ENCODE data around the gene SPIB.

DNA sequence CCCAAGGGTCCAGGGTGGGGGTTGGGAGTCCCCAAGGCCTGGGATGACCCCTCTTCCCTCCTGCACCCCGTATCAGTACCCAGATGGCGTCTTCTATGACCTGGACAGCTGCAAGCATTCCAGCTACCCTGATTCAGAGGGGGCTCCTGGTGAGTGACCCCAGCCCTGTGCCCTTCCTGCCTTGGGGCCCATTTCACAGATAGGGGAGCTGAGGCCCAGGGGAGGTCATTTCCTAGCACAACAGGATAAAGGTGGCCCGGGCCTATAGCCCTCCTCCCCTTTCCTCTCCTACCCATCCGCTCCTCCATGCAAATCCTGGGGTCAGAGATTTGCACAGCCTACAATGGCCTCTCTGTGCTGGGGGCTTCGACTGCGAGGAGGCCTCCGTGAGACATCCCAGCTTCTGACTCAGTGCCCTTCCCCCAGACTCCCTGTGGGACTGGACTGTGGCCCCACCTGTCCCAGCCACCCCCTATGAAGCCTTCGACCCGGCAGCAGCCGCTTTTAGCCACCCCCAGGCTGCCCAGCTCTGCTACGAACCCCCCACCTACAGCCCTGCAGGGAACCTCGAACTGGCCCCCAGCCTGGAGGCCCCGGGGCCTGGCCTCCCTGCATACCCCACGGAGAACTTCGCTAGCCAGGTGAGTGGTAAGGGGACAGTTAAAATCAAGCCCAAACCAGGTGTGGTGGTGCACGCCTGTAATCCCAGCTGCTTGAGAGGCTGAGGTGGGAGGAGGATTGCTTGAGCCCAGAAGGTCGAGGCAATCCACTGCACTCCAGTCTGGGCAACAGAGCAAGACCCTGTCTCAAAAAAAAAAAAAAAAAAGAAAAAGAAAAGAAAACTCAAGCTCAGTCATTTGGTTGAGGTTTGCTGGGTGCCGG is 3.9 kb downstream of the SPIB start:
- TF ChIP-seq ZNF8 (CRISPR knock-in tag; IDR thresholded peaks at IDR 0.05), result no peak
- no peak for TF ChIP-seq ARNTL (CRISPR knock-in tag; IDR thresholded peaks at IDR 0.05; ENCODE audit: borderline replicate concordance, low read depth)
- TF ChIP-seq, protein P1, sequence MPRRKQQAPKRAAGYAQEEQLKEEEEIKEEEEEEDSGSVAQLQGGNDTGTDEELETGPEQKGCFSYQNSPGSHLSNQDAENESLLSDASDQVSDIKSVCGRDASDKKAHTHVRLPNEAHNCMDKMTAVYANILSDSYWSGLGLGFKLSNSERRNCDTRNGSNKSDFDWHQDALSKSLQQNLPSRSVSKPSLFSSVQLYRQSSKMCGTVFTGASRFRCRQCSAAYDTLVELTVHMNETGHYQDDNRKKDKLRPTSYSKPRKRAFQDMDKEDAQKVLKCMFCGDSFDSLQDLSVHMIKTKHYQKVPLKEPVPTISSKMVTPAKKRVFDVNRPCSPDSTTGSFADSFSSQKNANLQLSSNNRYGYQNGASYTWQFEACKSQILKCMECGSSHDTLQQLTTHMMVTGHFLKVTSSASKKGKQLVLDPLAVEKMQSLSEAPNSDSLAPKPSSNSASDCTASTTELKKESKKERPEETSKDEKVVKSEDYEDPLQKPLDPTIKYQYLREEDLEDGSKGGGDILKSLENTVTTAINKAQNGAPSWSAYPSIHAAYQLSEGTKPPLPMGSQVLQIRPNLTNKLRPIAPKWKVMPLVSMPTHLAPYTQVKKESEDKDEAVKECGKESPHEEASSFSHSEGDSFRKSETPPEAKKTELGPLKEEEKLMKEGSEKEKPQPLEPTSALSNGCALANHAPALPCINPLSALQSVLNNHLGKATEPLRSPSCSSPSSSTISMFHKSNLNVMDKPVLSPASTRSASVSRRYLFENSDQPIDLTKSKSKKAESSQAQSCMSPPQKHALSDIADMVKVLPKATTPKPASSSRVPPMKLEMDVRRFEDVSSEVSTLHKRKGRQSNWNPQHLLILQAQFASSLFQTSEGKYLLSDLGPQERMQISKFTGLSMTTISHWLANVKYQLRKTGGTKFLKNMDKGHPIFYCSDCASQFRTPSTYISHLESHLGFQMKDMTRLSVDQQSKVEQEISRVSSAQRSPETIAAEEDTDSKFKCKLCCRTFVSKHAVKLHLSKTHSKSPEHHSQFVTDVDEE (CRISPR knock-in tag; IDR thresholded peaks at IDR 0.05), result no peak
- TF ChIP-seq, protein P2, sequence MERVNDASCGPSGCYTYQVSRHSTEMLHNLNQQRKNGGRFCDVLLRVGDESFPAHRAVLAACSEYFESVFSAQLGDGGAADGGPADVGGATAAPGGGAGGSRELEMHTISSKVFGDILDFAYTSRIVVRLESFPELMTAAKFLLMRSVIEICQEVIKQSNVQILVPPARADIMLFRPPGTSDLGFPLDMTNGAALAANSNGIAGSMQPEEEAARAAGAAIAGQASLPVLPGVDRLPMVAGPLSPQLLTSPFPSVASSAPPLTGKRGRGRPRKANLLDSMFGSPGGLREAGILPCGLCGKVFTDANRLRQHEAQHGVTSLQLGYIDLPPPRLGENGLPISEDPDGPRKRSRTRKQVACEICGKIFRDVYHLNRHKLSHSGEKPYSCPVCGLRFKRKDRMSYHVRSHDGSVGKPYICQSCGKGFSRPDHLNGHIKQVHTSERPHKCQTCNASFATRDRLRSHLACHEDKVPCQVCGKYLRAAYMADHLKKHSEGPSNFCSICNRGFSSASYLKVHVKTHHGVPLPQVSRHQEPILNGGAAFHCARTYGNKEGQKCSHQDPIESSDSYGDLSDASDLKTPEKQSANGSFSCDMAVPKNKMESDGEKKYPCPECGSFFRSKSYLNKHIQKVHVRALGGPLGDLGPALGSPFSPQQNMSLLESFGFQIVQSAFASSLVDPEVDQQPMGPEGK (CRISPR knock-in tag; IDR thresholded peaks at IDR 0.05; ENCODE audit: borderline replicate concordance), result no peak
- TF ChIP-seq CSDC2 (CRISPR knock-in tag; IDR thresholded peaks at IDR 0.05), result no peak
- no peak for TF ChIP-seq ZNF70 (CRISPR knock-in tag; IDR thresholded peaks at IDR 0.05)
- no peak for TF ChIP-seq ZFP30 (CRISPR knock-in tag; IDR thresholded peaks at IDR 0.05)
- TF ChIP-seq ZNF565 (CRISPR knock-in tag; conservative IDR thresholded peaks at IDR 0.05; ENCODE audit: low read depth), result no peak
- TF ChIP-seq, protein P3, sequence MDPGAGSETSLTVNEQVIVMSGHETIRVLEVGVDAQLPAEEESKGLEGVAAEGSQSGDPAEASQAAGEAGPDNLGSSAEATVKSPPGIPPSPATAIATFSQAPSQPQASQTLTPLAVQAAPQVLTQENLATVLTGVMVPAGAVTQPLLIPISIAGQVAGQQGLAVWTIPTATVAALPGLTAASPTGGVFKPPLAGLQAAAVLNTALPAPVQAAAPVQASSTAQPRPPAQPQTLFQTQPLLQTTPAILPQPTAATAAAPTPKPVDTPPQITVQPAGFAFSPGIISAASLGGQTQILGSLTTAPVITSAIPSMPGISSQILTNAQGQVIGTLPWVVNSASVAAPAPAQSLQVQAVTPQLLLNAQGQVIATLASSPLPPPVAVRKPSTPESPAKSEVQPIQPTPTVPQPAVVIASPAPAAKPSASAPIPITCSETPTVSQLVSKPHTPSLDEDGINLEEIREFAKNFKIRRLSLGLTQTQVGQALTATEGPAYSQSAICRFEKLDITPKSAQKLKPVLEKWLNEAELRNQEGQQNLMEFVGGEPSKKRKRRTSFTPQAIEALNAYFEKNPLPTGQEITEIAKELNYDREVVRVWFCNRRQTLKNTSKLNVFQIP (CRISPR knock-in tag; IDR thresholded peaks at IDR 0.05; ENCODE audit: borderline replicate concordance, low read depth), result no peak
- TF ChIP-seq ISL1 (CRISPR knock-in tag; IDR thresholded peaks at IDR 0.05), result no peak
- TF ChIP-seq, protein P4, sequence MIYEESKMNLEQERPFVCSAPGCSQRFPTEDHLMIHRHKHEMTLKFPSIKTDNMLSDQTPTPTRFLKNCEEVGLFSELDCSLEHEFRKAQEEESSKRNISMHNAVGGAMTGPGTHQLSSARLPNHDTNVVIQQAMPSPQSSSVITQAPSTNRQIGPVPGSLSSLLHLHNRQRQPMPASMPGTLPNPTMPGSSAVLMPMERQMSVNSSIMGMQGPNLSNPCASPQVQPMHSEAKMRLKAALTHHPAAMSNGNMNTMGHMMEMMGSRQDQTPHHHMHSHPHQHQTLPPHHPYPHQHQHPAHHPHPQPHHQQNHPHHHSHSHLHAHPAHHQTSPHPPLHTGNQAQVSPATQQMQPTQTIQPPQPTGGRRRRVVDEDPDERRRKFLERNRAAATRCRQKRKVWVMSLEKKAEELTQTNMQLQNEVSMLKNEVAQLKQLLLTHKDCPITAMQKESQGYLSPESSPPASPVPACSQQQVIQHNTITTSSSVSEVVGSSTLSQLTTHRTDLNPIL (CRISPR knock-in tag; IDR thresholded peaks at IDR 0.05; ENCODE audit: low read depth), result no peak
- TF ChIP-seq ESRRG (CRISPR knock-in tag; IDR thresholded peaks at IDR 0.05), result no peak
- TF ChIP-seq ZC3H10 (CRISPR knock-in tag; IDR thresholded peaks at IDR 0.05), result no peak
